HG03139 (cell line): ENCODE data around the gene ANKRD60.

Source experiments
- ATAC-seq: cut with Tn5 transposase; IDR thresholded peaks from one replicate; pipeline ENCODE4 v1.9.1; 2021; ENCODE audit not compliant: unreplicated experiment

ANKRD60 gene

GRCh38 chr20:58167759-58168158, 60.7 kb downstream of the ANKRD60 start:
- no peak for ATAC-seq
